PFSK-1 (cell line): ENCODE results near the gene MBTPS1.

ENCODE experiments used
- POLR2AphosphoS5 ChIP-seq: IDR thresholded peaks from 2 replicates; pipeline ENCODE4 v1.6.1; 2012; ENCODE audit warnings: low read depth, mild to moderate bottlenecking, control low read depth, low read length, moderate library complexity
- REST ChIP-seq, 2 experiments: IDR thresholded peaks; 2 replicates each; pipeline versions ENCODE4 v1.6.1 to v1.8.0; 2011 to 2012; ENCODE audit warnings: low read depth in 2 of 2, low read length in 2 of 2, control low read depth in 1 of 2, inconsistent platforms in 1 of 2, mild to moderate bottlenecking in 1 of 2, moderate library complexity in 1 of 2; ENCODE audit not compliant: insufficient read depth in 1 of 2
- SIN3A ChIP-seq: IDR thresholded peaks from 2 replicates; pipeline ENCODE4 v1.6.1; 2012; ENCODE audit warnings: mild to moderate bottlenecking, low read length, moderate library complexity, borderline replicate concordance; ENCODE audit not compliant: insufficient read depth
- TAF1 ChIP-seq: IDR thresholded peaks from 2 replicates; pipeline ENCODE4 v1.6.1; 2012; ENCODE audit warnings: low read length, control low read depth, borderline replicate concordance; ENCODE audit not compliant: insufficient read depth

GRCh38 chr16:84056933-84057332 is 59.8 kb downstream of the MBTPS1 start:
- TF ChIP-seq REST (IDR thresholded peaks at IDR 0.05; ENCODE audit: insufficient read depth in 1 of 2, low read depth in 2 of 2, low read length in 2 of 2) = no peak
- TF ChIP-seq POLR2AphosphoS5 = no peak
- no peak for TF ChIP-seq TAF1
- no peak for TF ChIP-seq SIN3A
